ENCODE measurements around the gene KCNAB1. TPM values are rescaled to one million over a fixed set of nuclear protein-coding genes. Genes with fewer than 3 reads are reported as not detected.

The KCNAB1 gene
- polyA plus RNA-seq, 3 donors: 2.6 to 3.3 (median 3.2) TPM

GRCh38 chr3:156488767-156489166 is 368.4 kb downstream of the KCNAB1 start:
- no peak for DNase-seq

GRCh38 chr3:156489462-156489911 is 369.1 kb downstream of the KCNAB1 start:
- no peak for DNase-seq

- DNase-seq: no peak
These were observed 370.8 kb downstream of the KCNAB1 start for GRCh38 chr3:156491192-156491591.

- DNase-seq: no peak
These were observed 372.5 kb downstream of the KCNAB1 start for GRCh38 chr3:156492801-156493261.

DNA sequence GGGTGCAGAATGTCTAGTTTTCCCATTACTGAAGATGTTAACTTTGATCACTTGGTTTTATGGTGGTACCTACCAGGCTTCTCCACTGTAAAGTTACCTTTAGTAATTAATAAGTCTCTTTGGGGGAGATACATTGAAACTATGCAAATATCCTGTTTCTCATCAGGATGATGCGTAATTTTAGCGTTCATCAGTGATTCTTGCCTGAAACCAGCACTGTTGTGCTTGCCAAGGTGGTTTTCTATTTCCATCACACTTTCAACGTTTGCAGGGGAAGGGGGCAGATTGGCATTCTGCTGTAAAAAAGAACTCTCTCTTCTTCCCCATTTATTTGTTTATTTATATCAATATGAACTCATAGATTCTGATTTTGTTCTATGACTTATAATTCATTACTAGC is 373.5 kb downstream of the KCNAB1 start:
- no peak for DNase-seq

- DNase-seq: no peak
These were observed 375.4 kb downstream of the KCNAB1 start for GRCh38 chr3:156495816-156496215.

DNA sequence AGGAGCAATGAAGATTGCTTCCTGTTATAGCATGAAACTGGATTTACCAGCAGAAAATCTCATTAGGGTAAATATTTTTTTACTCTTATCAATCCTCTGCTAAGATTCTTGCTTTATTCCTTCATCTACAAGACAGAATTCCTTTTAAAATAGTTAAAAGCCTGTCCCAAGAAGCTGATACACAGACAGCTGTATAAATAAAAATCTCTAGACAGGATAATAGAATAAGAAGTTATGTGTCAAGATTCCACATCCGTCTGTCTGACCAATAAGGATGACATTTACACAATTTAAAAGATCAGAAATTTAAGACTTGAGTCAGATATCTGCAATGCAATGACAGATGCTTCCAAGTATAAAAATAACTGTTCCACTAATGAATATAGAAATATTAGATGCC is 376.9 kb downstream of the KCNAB1 start:
- no peak for DNase-seq

DNA sequence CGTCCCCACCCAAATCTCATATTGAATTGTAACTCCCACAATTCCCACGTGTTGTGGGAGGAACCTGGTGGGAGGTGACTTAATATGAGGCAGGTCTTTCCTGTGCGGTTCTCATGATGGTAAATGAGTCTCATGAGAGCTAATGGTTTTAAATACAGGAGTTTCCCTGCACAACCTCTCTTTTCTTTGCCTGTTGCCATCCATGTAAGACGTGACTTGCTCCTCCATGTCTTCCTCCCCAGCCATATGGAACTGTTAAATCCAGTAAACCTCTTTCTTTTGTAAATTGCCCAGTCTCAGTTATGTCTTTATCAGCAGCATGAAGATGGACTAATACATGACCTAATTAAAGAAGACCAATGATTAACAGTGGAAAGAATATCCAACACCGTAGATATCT is 377.9 kb downstream of the KCNAB1 start:
- DNase-seq: no peak

DNA sequence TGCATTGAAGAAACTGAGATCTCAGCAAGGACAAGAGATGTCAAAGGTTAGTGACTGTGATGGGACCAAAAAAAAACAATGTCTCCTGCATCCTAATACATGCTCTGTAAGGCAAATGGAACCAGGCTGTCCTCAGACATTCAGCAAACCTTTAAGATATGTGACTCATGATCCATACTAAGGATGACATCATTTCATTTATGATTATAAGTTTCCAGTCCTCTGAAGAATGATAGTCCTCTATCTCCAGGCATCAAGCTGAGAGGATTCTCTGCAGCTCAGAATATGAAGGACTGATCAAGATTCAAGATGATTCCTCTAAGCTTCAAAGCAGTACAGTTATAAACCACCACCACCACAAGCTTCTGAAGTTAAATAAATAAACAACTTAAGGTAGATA is 386.9 kb downstream of the KCNAB1 start:
- no peak for DNase-seq

GRCh38 chr3:156509189-156510174 is 389.1 kb downstream of the KCNAB1 start:
- DNase-seq: peak; percentile 48

- DNase-seq: no peak
These were observed 391.8 kb downstream of the KCNAB1 start for GRCh38 chr3:156511987-156512677.

DNA sequence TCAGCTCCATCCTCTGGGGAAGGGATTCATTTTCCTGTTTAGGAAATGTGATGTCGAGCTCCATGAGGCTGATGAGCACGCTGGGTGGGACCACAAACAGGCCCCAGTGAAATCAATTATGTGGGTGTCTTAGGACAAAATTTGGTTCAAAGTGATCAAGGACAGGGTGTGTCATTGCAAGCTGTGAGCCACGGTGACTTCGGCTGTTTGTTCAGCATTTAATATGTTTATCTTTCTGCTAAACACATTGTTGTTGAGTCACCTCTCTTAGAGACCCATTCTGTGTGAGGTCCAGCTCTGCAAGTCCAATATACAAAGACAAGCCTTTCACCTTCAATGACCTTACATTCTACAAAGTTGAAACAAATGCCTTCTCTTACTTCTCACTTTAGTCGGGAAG is 393.2 kb downstream of the KCNAB1 start:
- DNase-seq: no peak

GRCh38 chr3:156516284-156516683 is 395.9 kb downstream of the KCNAB1 start:
- DNase-seq: no peak

- DNase-seq: no peak
These were observed 396.6 kb downstream of the KCNAB1 start for GRCh38 chr3:156516961-156517360.

DNA sequence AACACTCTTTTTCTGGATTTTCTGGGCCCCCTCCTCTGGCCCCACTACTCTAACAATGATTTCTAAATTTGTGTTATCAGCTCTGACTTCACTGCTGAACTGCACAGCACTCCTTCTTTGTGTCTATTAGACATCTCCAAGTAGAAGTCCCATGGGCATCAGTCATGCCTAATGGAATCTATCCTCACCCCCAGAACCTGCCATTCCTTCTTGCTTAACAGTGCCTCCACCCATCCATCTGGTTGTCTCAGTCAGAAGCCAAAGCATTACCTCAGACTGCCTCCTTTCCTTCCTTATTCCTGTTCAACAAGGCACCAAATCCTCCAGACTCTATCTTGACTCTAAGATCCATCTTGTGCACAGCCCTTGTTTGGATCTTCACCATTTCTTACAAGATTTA is 398.3 kb downstream of the KCNAB1 start:
- DNase-seq: no peak

DNA sequence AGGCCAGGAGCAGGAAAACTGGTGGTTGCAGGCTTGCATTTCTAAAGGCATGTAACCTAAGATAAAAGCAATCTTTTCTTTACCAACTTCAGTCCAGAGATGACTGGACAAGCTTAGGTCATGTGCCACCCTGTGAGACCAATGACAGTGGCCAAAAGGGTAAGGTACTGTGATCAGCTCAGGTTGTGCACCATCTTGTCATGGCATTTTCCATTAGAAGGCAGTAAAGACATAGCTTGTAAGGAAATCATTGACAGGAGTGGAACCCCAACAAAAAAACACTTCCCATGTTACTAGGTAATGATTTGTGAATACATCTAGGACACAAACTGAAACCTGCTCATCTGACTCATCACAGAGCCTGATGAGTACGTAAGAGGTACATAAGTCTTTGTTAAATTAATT is 399.4 kb downstream of the KCNAB1 start:
- DNase-seq: no peak

- DNase-seq: no peak
These were observed 402.3 kb downstream of the KCNAB1 start for GRCh38 chr3:156522673-156523072.

DNA sequence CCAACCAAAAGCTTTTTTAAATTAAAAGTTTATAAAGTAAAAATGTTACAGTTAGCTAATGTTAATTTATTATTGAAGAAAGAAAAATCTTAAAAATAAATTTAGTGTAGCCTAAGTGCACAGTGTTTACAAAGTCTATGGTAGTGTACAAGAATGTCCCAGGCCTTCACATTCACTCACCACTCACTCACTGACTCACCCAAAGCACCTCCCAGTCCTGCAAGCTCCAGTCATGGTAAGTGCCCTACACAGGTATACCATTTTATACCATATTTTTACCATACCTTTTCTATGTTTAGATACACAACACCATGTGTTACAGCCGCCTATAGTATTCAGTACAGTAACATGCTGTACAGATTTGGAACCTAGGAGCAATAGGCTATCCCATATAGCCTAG is 405.4 kb downstream of the KCNAB1 start:
- DNase-seq: no peak

DNA sequence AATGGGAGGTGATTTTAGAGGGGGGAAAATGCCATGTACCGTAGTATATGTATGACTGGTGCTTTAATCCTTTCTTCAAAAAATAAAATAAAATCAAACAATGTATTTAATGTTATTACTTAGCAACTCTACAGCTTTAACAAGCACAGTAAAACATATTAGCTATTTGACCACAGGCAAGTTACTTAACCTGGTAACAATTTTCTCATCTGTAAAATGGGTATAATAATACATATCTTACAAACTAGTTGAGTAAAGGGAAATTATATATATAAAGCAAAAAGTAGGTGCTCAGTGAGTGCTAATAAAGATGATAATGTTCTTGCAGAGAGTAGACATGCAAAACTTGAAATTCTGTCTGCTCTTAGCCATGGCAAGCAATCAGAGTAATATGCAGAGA is 406.7 kb downstream of the KCNAB1 start:
- DNase-seq: no peak

GRCh38 chr3:156530980-156531379 is 410.6 kb downstream of the KCNAB1 start:
- no peak for DNase-seq

GRCh38 chr3:156532730-156533129 is 412.4 kb downstream of the KCNAB1 start:
- DNase-seq: no peak

- no peak for DNase-seq
These were observed 412.8 kb downstream of the KCNAB1 start for GRCh38 chr3:156533205-156533604.

- peak; percentile 73 for DNase-seq
These were observed 414.8 kb downstream of the KCNAB1 start for GRCh38 chr3:156535162-156535627.
